Astrocyte (in vitro differentiated cells and primary cell): ENCODE measurements around the gene BCO2. TPM values are rescaled to one million over a fixed set of nuclear protein-coding genes. Genes with fewer than 3 reads are reported as not detected.

Experiments
- DNase-seq: peaks from one replicate; pipeline ENCODE4 v3.0.0-alpha.2; 2010; ENCODE audit warnings: low read depth
- FAIRE-seq: peaks from 2 replicates; lab custom pipeline; 2011; peaks lifted over from hg19 to GRCh38; lab: Jason Lieb, UNC
- H2AFZ ChIP-seq: 2 replicates; pipeline ENCODE4 v1.6.0; 2012; ENCODE audit warnings: low read depth, low read length, inconsistent platforms
- H3K27ac ChIP-seq: 2 replicates; pipeline ENCODE4 v1.5.1; 2011; ENCODE audit warnings: low read depth, low read length, inconsistent platforms
- H3K27me3 ChIP-seq: 2 replicates; pipeline ENCODE4 v1.6.0; 2011; ENCODE audit warnings: low read length, inconsistent platforms; ENCODE audit not compliant: insufficient read depth
- H3K36me3 ChIP-seq: 2 replicates; pipeline ENCODE4 v1.5.1; 2011; ENCODE audit warnings: low read length, inconsistent platforms; ENCODE audit not compliant: insufficient read depth
- H3K4me1 ChIP-seq: 2 replicates; pipeline ENCODE4 v1.5.1; 2011; ENCODE audit warnings: low read length, inconsistent platforms; ENCODE audit not compliant: insufficient read depth
- H3K4me2 ChIP-seq: 2 replicates; pipeline ENCODE4 v1.6.0; 2012; ENCODE audit warnings: low read length, inconsistent platforms
- H3K4me3 ChIP-seq: 2 replicates; pipeline ENCODE4 v1.5.1; 2011; ENCODE audit warnings: low read depth, mild to moderate bottlenecking, low read length, inconsistent platforms; ENCODE audit not compliant: insufficient read depth
- H3K79me2 ChIP-seq: 2 replicates; pipeline ENCODE4 v1.6.0; 2012; ENCODE audit warnings: mild to moderate bottlenecking, low read length, inconsistent platforms; ENCODE audit not compliant: insufficient read depth
- H3K9ac ChIP-seq: 2 replicates; pipeline ENCODE4 v1.6.0; 2012; ENCODE audit warnings: mild to moderate bottlenecking, low read length, inconsistent platforms
- H3K9me3 ChIP-seq: 2 replicates; pipeline ENCODE4 v1.5.1; 2012; ENCODE audit warnings: low read depth, mild to moderate bottlenecking, low read length, inconsistent platforms; ENCODE audit not compliant: insufficient read depth
- H4K20me1 ChIP-seq: 2 replicates; pipeline ENCODE4 v1.6.0; 2012; ENCODE audit warnings: low read length, inconsistent platforms; ENCODE audit not compliant: insufficient read depth
- H3K27ac Mint-ChIP-seq: one replicate; pipeline ENCODE4 v1.8.0; 2021; ENCODE audit warnings: mild to moderate bottlenecking, mixed read lengths; ENCODE audit not compliant: unreplicated experiment
- H3K27me3 Mint-ChIP-seq: one replicate; pipeline ENCODE4 v1.8.0; 2021; ENCODE audit warnings: low read depth, mixed read lengths; ENCODE audit not compliant: unreplicated experiment
- H3K36me3 Mint-ChIP-seq: one replicate; pipeline ENCODE4 v1.8.0; 2021; ENCODE audit warnings: low read depth, mixed read lengths; ENCODE audit not compliant: unreplicated experiment
- H3K4me1 Mint-ChIP-seq: one replicate; pipeline ENCODE4 v1.8.0; 2021; ENCODE audit warnings: low read depth, mixed read lengths; ENCODE audit not compliant: unreplicated experiment
- H3K4me3 Mint-ChIP-seq: one replicate; pipeline ENCODE4 v1.8.0; 2021; ENCODE audit warnings: mild to moderate bottlenecking, moderate library complexity, mixed read lengths; ENCODE audit not compliant: unreplicated experiment
- H3K9me3 Mint-ChIP-seq: one replicate; pipeline ENCODE4 v1.8.0; 2021; ENCODE audit warnings: mild to moderate bottlenecking, mixed read lengths; ENCODE audit not compliant: unreplicated experiment
- EZH2 ChIP-seq: IDR thresholded peaks from 2 replicates; pipeline ENCODE4 v1.6.1; 2012; ENCODE audit warnings: mild to moderate bottlenecking, low read length, inconsistent platforms; ENCODE audit not compliant: insufficient read depth
- total RNA-seq: library from RNA; stranded (reverse); gene quantifications from 2 replicates; pipeline ENCODE4 v1.2.1, GENCODE V29; 2021
- TF ChIP-seq, protein P1 (sequence below): IDR thresholded peaks from 2 replicates; pipeline ENCODE4 v1.5.1; 2011; ENCODE audit warnings: low read depth, mild to moderate bottlenecking, inconsistent platforms, low read length, moderate library complexity; ENCODE audit not compliant: insufficient read depth

BCO2 gene
- total RNA-seq, 1 donor from 2014 or later, result 0.48 TPM

GRCh38 chr11:112213753-112214152, 38.4 kb downstream of the BCO2 start:
- Histone ChIP-seq H3K27me3 (no peaks in the 10 kb centered on the region), H3K4me2 (no peak overlapping the region), H3K4me3 (no peak overlapping the region), H3K27ac (no peak overlapping the region), H3K9ac (no peak overlapping the region), H2AFZ (no peak overlapping the region), H3K79me2 (no peaks in the 10 kb centered on the region), H3K9me3 (no peaks in the 10 kb centered on the region), H3K36me3 (no peaks in the 10 kb centered on the region), H4K20me1 (no peaks in the 10 kb centered on the region), H3K4me1 (no peaks in the 10 kb centered on the region)
- Mint-ChIP-seq H3K4me3 (no peak overlapping the region), H3K9me3 (no peaks in the 10 kb centered on the region), H3K36me3 (no peaks in the 10 kb centered on the region), H3K4me1 (no peaks in the 10 kb centered on the region), H3K27me3 (peaks cover 3% of the 10 kb centered on the region), H3K27ac (no peak overlapping the region)
- DNase-seq (peak; percentile 31), FAIRE-seq (no peak)
- no peak for TF ChIP-seq EZH2
- TF ChIP-seq, protein P1, sequence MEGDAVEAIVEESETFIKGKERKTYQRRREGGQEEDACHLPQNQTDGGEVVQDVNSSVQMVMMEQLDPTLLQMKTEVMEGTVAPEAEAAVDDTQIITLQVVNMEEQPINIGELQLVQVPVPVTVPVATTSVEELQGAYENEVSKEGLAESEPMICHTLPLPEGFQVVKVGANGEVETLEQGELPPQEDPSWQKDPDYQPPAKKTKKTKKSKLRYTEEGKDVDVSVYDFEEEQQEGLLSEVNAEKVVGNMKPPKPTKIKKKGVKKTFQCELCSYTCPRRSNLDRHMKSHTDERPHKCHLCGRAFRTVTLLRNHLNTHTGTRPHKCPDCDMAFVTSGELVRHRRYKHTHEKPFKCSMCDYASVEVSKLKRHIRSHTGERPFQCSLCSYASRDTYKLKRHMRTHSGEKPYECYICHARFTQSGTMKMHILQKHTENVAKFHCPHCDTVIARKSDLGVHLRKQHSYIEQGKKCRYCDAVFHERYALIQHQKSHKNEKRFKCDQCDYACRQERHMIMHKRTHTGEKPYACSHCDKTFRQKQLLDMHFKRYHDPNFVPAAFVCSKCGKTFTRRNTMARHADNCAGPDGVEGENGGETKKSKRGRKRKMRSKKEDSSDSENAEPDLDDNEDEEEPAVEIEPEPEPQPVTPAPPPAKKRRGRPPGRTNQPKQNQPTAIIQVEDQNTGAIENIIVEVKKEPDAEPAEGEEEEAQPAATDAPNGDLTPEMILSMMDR, result no peak

- Histone ChIP-seq H3K4me2 (no peak overlapping the region), H3K9ac (no peak overlapping the region), H3K36me3 (no peaks in the 10 kb centered on the region), H3K79me2 (no peaks in the 10 kb centered on the region), H3K4me1 (no peaks in the 10 kb centered on the region), H4K20me1 (no peaks in the 10 kb centered on the region), H3K4me3 (no peak overlapping the region), H2AFZ (no peak overlapping the region), H3K27ac (no peak overlapping the region), H3K27me3 (no peaks in the 10 kb centered on the region), H3K9me3 (no peaks in the 10 kb centered on the region)
- H3K4me3 Mint-ChIP-seq, result no peak overlapping the region
- H3K9me3 Mint-ChIP-seq, result no peaks in the 10 kb centered on the region
- DNase-seq (no peak), FAIRE-seq (no peak)
- no peaks in the 10 kb centered on the region for H3K36me3 Mint-ChIP-seq
- H3K27me3 Mint-ChIP-seq, result peaks cover 3% of the 10 kb centered on the region
- no peaks in the 10 kb centered on the region for H3K4me1 Mint-ChIP-seq
- TF ChIP-seq EZH2, result no peak
- TF ChIP-seq, protein P1, result no peak
- no peak overlapping the region for H3K27ac Mint-ChIP-seq
Measured at GRCh38 chr11:112215621-112216020, 40.3 kb downstream of the BCO2 start.

DNA sequence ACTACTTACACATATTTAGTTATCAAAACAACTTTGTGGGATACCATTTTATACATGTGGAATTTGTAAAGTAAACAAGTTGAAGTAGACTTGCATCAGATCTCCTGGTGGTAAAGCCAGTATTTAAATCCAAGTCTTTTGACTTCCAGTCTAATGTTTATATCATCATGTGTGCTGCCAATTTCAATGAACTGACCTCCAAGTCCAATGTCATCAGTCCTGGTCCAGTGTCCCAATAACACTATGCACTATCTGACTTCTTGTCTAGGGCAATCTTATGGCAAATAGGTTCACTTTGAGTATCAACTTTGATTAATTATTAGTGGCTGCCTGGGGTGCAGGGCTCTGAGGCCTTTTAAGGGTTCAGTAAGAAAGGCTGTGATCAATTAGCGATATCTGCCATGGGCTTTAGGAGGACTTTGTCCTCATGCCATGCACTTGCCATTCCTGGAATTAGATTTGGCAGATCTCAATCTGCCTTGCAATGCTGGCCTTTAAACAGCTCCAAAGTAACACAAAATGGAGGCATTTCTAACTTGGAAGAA, 41.3 kb downstream of the BCO2 start:
- Histone ChIP-seq H3K4me3 (no peak overlapping the region), H3K9ac (no peak overlapping the region), H3K9me3 (no peaks in the 10 kb centered on the region), H3K36me3 (no peaks in the 10 kb centered on the region), H2AFZ (no peak overlapping the region), H3K4me2 (no peak overlapping the region), H3K4me1 (no peaks in the 10 kb centered on the region), H3K79me2 (no peaks in the 10 kb centered on the region), H4K20me1 (no peaks in the 10 kb centered on the region), H3K27ac (no peak overlapping the region), H3K27me3 (no peaks in the 10 kb centered on the region)
- DNase-seq (peak; percentile 12), FAIRE-seq (no peak)
- H3K27me3 Mint-ChIP-seq, result peaks cover 3% of the 10 kb centered on the region
- no peak overlapping the region for H3K27ac Mint-ChIP-seq
- no peaks in the 10 kb centered on the region for H3K36me3 Mint-ChIP-seq
- H3K9me3 Mint-ChIP-seq, result no peaks in the 10 kb centered on the region
- H3K4me3 Mint-ChIP-seq, result no peak overlapping the region
- H3K4me1 Mint-ChIP-seq, result no peaks in the 10 kb centered on the region
- TF ChIP-seq EZH2, result no peak
- TF ChIP-seq, protein P1, result no peak
